Lower leg skin (tissue), 3 donors: ENCODE results near the gene SMOC2.

Experiments used
- POLR2A ChIP-seq, 2 donors: fragments of 450-650 bp; IDR thresholded peaks; one replicate each; pipeline ENCODE4 v1.6.1; 2016 to 2017; ENCODE audit warnings: antibody characterized with exemption in 2 of 2, mild to moderate bottlenecking in 1 of 2, moderate library complexity in 1 of 2
- TF ChIP-seq, protein P1 (sequence below), 3 donors: fragments of 450-650 bp; IDR thresholded peaks; one replicate each; pipeline ENCODE4 v1.5.1; 2016; ENCODE audit warnings: antibody characterized with exemption in 3 of 3, mild to moderate bottlenecking in 3 of 3, moderate library complexity in 2 of 3

DNA sequence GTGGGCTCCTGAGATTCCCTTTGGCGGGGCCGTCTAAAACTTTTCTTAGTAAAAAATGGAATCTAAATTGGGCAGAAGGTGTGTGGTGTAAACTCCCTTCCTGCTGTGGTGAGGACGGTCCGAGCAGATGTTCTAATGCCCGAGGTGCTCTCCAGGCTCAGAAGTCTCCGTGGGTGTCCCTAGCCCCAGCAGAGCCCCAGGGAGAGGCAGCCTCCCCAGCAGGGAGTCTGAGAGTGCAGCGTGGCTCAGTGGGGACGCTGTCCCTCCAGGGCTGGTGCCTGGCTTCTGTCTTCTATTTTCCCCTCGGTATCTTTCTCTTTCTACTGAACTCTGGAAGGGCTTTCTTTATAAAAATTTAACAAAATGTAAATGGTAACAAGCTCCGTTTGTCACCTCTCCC is 208.2 kb downstream of the SMOC2 start:
- TF ChIP-seq POLR2A (IDR thresholded peaks at IDR 0.05) = no peak
- TF ChIP-seq, protein P1, sequence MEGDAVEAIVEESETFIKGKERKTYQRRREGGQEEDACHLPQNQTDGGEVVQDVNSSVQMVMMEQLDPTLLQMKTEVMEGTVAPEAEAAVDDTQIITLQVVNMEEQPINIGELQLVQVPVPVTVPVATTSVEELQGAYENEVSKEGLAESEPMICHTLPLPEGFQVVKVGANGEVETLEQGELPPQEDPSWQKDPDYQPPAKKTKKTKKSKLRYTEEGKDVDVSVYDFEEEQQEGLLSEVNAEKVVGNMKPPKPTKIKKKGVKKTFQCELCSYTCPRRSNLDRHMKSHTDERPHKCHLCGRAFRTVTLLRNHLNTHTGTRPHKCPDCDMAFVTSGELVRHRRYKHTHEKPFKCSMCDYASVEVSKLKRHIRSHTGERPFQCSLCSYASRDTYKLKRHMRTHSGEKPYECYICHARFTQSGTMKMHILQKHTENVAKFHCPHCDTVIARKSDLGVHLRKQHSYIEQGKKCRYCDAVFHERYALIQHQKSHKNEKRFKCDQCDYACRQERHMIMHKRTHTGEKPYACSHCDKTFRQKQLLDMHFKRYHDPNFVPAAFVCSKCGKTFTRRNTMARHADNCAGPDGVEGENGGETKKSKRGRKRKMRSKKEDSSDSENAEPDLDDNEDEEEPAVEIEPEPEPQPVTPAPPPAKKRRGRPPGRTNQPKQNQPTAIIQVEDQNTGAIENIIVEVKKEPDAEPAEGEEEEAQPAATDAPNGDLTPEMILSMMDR (IDR thresholded peaks at IDR 0.05) = no peak
